ES-I3 (cell line): ENCODE data around the gene IZUMO3.
A peak's percentile ranks its signal among the peaks of the same experiment; 100 is the strongest.
"Not testable (repeated sequence)": the region's sequence is repeated elsewhere in the genome, so short reads cannot be mapped to it uniquely, and the experiment has no call there.

Experiments used
- H3K36me3 ChIP-seq: 2 replicates; pipeline ENCODE4 v1.6.1; 2013; ENCODE audit warnings: mild to moderate bottlenecking, low read length, control low read depth, moderate library complexity; ENCODE audit not compliant: insufficient read depth
- H3K4me1 ChIP-seq: 2 replicates; pipeline ENCODE4 v1.6.1; 2013; ENCODE audit warnings: mild to moderate bottlenecking, control low read depth, low read length; ENCODE audit not compliant: insufficient read depth
- H3K9ac ChIP-seq: 2 replicates; pipeline ENCODE4 v1.6.1; 2013; ENCODE audit warnings: low read depth, mild to moderate bottlenecking, low read length, moderate library complexity
- H3K9me3 ChIP-seq: 2 replicates; pipeline ENCODE4 v1.6.1; 2013; ENCODE audit warnings: mild to moderate bottlenecking, low read length, moderate library complexity; ENCODE audit not compliant: control insufficient read depth, insufficient read depth

The IZUMO3 gene, protein sequence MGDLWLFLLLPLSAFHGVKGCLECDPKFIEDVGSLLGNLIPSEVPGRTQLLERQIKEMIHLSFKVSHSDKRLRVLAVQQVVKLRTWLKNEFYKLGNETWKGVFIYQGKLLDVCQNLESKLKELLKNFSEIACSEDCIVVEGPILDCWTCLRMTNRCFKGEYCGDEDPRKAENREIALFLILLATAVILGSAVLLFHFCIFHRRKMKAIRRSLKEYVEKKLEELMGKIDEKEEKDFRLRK

DNA sequence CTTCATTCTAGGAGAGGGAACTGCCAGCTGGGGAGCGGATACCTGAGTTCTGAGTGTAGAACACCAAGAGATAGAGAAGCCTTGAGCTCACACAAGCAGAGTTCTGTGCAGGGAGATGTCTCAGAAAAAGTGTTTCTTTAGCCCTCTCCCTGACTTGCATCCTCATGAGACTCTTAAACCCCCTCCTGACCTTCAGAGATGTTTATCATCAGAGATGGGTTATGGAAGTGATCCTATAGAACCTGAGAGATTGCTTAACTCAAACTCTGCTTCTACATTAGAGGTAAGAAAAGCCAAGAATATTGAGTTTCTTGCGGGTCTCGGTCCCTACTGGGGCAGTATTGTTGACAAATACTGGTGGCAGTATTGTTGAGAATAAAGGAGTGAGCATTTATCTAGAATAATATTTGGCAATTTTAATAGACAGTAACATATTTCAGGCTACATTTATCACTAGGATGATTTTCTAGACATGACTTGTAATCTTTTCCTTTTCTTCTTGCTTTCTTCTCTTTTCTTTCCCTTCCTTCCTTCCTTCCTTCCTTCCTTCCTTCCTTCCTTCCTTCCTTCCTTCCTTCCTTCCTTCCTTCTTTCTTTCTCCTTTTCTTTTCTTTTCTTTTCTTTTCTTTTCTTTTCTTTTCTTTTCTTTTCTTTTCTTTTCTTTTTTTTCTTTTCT lies at the start of gene IZUMO3:
IZUMO3 (minus strand) TSS at position 51 of the 676 bp plus-strand sequence. CDS start 248 bp downstream, outside the sequence.
- Histone ChIP-seq H3K9ac (no peak within 1 kb of the TSS), H3K9me3 (no peaks in the 10 kb centered on the region), H3K4me1 (no peaks in the 10 kb centered on the region), H3K36me3 (no peaks in the 10 kb centered on the region)

GRCh38 chr9:24594234-24594850 lies 48.6 kb upstream of the IZUMO3 start:
- Histone ChIP-seq H3K9me3 (no peaks in the 10 kb centered on the region), H3K4me1 (peaks cover 14% of the 10 kb centered on the region; the same call in 1 of the 2 replicates)

DNA sequence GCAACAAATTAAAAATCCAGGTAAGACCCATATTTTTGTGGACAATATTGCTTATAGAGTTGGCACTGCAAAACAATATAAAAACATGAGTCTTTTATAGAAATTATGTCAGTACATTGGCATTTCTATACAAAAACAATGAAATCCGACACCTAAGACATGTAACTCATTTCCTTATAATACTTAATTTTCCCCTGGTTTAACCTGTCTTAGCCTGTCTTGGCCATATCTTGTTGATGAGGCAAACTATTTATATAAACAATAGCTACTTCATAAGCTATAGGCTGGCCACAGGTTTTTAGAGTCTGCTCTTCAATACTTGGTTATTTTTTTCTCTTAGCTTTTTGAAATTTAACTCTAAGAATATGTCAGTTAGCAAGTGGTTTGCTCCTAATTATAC lies 44.7 kb upstream of the IZUMO3 start:
- H3K36me3 ChIP-seq = no peaks in the 10 kb centered on the region
- no peaks in the 10 kb centered on the region; the same call in 1 of the 2 replicates for H3K9me3 ChIP-seq
- H3K4me1 ChIP-seq = peaks cover 9% of the 10 kb centered on the region; the same call in 1 of the 2 replicates
- no peak overlapping the region for H3K9ac ChIP-seq

More at GRCh38 chr9:24594234-24594850, 48.6 kb upstream of the IZUMO3 start:
- H3K36me3 ChIP-seq = no peaks in the 10 kb centered on the region
- H3K9ac ChIP-seq = no peak overlapping the region

DNA sequence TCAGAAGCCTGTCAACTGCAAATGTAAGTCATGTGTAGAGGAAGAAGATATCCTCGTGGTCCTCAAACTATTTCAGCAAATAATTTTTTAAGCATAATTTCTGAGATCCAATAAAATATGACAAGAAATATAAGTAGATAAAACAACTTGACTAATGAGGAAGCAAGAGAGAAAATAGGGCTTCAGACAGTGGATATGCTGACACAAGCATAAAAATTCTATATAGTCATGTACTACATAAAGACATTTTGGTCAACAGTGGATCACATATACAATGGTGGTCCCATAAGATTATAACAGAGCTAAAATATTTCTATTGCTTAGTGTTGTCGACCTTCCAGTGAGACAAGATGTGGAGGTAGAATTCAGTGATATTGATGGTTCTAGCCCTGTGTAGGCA lies 42.2 kb upstream of the IZUMO3 start:
- Histone ChIP-seq H3K36me3 (no peaks in the 10 kb centered on the region), H3K4me1 (peaks cover 9% of the 10 kb centered on the region; the same call in 1 of the 2 replicates), H3K9me3 (no peaks in the 10 kb centered on the region; the same call in 1 of the 2 replicates), H3K9ac (no peak overlapping the region)

DNA sequence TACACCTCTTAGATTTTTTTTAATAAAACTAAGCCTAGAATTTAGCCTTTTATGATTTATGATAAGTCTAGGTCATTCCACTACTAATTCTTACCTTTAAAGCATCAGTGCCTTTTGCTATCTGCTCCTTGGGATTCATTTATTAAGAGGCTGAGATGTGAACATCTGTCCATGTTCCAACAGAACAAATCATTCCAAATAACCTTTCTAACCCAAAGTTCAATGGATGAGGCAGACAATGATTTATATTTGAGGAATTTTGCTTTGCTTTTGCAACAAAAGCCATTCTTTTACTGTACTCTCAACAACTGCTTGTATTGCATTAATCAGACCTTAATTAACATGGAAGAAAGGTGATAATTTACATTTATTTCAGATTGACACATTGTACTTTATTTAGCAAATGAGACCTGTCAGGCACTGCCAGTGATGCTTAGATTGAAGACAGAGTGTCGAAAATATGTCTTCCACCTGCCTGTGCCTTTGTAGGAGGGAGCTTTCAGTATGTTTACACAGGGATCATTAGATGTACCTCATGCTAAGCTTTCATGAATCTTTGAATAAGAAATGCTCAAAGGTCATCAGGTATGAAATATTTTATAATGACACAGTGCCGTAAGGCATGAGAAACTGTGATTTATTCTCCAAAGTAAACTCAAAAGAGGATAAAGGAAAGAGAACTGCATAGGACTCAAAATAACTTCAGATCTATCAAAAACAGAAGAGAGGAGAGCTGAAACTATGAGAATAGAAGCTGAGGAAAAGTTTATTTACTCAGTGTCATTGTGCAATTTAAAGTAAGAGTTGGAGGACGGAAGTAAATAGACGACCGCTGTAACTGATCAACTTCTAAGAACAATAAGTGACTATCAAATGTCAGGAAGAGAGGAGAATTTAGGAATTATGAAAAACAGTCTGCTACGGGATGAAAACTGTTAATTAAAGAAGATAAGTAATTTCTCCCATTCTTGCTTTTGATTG lies 36.7 kb upstream of the IZUMO3 start:
- Histone ChIP-seq H3K4me1 (no peaks in the 10 kb centered on the region), H3K9me3 (no peaks in the 10 kb centered on the region; the same call in 1 of the 2 replicates), H3K36me3 (no peaks in the 10 kb centered on the region), H3K9ac (no peak overlapping the region)

DNA sequence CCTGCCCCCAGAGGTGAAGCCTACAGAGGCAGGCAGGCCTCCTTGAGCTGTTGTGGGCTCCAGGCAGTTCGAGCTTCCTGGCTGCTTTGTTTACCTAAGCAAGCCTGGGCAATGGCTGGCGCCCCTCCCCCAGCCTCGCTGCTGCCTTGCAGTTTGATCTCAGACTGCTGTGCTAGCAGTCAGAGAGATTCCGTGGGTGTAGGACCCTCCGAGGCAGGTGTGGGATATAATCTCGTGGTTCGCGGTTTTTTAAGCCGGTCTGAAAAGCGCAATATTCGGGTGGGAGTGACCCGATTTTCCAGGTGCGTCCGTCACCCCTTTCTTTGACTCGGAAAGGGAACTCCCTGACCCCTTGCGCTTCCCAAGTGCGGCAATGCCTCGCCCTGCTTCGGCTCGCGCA lies 34.3 kb upstream of the IZUMO3 start:
- not testable (repeated sequence) for H3K4me1 ChIP-seq, H3K9me3 ChIP-seq, H3K36me3 ChIP-seq
- peak overlapping the region; percentile 37 for H3K9ac ChIP-seq

DNA sequence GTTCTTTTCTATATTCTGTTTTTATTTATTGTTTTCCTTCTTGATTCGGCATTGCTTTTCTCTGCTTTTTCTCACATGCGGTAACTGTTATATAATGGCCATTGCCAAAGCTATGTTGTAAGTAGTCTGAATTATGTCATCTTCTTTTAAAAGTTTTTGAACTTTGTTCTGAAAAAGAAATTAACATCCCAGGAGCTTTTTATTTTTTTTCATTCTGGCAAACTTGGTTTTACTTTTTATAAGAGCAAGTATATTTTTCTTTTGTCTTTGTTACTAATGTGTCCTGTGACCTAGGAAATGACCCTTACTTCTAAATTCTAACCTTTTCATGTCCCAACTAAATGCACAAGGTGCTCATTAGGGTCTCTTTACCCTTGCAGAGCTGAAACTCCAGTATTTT lies 26.7 kb upstream of the IZUMO3 start:
- H3K36me3 ChIP-seq = no peaks in the 10 kb centered on the region
- no peaks in the 10 kb centered on the region for H3K4me1 ChIP-seq
- H3K9ac ChIP-seq = no peak overlapping the region
- H3K9me3 ChIP-seq = no peaks in the 10 kb centered on the region

- no peaks in the 10 kb centered on the region for H3K9me3 ChIP-seq
- no peak overlapping the region for H3K9ac ChIP-seq
- no peaks in the 10 kb centered on the region for H3K36me3 ChIP-seq
- H3K4me1 ChIP-seq = no peaks in the 10 kb centered on the region
Measured at GRCh38 chr9:24561957-24562356, 16.3 kb upstream of the IZUMO3 start.

- Histone ChIP-seq H3K9ac (no peak overlapping the region), H3K36me3 (no peaks in the 10 kb centered on the region), H3K4me1 (no peaks in the 10 kb centered on the region), H3K9me3 (no peaks in the 10 kb centered on the region)
Measured at GRCh38 chr9:24553183-24553552, 7.5 kb upstream of the IZUMO3 start.

DNA sequence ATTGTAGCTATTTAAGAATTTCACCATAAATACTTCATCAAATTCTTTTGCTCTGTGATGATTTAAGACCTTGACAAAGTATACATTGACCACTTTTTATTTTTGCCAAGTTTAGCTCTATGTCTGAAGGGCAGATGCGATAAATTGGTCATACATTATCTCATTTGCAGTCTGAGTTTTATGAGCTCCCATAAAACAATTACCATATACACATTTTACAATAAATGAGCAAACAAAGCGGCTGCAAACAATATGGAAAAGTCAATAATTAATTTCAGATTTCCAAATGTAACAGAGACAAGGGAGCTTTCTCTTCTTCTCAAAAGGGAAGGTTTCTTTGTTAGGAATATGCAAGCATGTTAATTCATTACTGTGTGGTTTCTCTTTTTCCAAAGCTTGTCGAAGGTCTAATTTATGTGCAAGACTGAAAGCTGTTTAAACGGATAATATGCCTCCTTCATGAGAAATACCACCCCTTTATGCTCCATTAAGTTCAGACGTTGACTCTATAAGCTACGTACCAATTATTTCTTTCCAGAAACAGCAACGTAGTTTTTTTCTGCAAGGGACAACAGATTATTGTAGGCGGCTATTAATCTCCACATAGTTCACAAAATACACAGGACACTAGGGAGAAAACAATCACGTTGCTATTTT lies 7.0 kb upstream of the IZUMO3 start:
- H3K9ac ChIP-seq = no peak overlapping the region
- H3K9me3 ChIP-seq = no peaks in the 10 kb centered on the region
- H3K36me3 ChIP-seq = no peaks in the 10 kb centered on the region
- H3K4me1 ChIP-seq = no peaks in the 10 kb centered on the region

GRCh38 chr9:24545285-24545684 lies 412 bp downstream of the IZUMO3 start:
- Histone ChIP-seq H3K36me3 (no peaks in the 10 kb centered on the region), H3K9me3 (no peaks in the 10 kb centered on the region), H3K4me1 (no peaks in the 10 kb centered on the region), H3K9ac (no peak overlapping the region)

GRCh38 chr9:24518545-24518944 lies 27.2 kb downstream of the IZUMO3 start:
- no peaks in the 10 kb centered on the region for H3K9me3 ChIP-seq
- H3K4me1 ChIP-seq = no peaks in the 10 kb centered on the region
- no peak overlapping the region for H3K9ac ChIP-seq
- H3K36me3 ChIP-seq = no peaks in the 10 kb centered on the region

- no peak overlapping the region for H3K9ac ChIP-seq
- peaks cover 5% of the 10 kb centered on the region for H3K9me3 ChIP-seq
- no peaks in the 10 kb centered on the region for H3K4me1 ChIP-seq
- no peaks in the 10 kb centered on the region for H3K36me3 ChIP-seq
Measured at GRCh38 chr9:24516463-24516862, 29.2 kb downstream of the IZUMO3 start.

DNA sequence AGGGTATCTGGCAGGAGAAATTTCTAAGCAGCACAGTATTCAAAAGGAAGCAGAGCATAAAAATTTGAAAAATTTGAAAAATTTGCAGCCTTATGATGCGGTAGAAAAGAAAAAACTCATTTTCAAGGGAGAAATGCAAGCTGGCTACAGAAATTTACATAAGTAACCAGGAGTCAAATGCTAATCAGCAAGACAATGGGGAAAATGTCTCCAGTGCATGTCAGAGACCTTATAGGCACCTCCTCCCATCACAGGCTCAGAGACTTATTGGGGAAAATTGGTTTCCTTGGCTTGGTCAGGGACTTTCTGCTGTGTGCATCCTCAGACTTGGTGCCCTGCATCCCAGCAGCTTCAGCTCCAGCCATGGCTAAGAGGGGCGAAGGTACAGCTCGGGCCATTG lies 35.8 kb downstream of the IZUMO3 start:
- H3K9me3 ChIP-seq = peaks cover 17% of the 10 kb centered on the region
- no peaks in the 10 kb centered on the region for H3K4me1 ChIP-seq
- H3K36me3 ChIP-seq = no peaks in the 10 kb centered on the region
- no peak overlapping the region for H3K9ac ChIP-seq
